ENCODE data around the gene NOA1. TPM values are rescaled to one million over a fixed set of nuclear protein-coding genes. Genes with fewer than 3 reads are reported as not detected.

The NOA1 gene
- polyA plus RNA-seq, 1 experiment: 15.9 TPM

DNA sequence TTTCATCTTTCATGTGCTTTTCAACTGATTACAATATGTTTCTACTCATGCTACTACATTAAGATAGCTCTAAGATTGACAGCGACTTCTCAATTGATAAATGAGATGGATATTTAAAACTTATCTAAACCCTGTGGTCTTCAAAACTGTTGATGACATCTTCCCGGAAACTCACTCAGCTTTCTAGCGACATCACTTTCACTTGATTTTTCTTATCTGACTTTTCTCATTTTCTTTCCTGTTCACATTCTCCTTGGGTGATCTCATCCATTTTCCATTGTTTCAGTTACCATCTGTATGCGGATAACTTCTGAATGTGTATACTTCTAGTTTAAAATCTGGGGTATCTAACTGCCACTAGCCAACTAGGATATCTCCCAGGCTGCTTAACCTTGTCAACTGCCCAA, 4.4 kb upstream of the NOA1 start:
- no peaks in the 10 kb centered on the region for H3K27me3 ChIP-seq (ENCODE audit: control insufficient read depth, insufficient read depth, low read length)
- H3K36me3 ChIP-seq (ENCODE audit: control insufficient read depth, insufficient read depth, low read length): no peaks in the 10 kb centered on the region; the same call in 1 of the 2 replicates
- POLR2A ChIA-PET: no interaction called here
- DNase-seq (ENCODE audit: low read depth): no peak
- TF ChIP-seq, protein P1, sequence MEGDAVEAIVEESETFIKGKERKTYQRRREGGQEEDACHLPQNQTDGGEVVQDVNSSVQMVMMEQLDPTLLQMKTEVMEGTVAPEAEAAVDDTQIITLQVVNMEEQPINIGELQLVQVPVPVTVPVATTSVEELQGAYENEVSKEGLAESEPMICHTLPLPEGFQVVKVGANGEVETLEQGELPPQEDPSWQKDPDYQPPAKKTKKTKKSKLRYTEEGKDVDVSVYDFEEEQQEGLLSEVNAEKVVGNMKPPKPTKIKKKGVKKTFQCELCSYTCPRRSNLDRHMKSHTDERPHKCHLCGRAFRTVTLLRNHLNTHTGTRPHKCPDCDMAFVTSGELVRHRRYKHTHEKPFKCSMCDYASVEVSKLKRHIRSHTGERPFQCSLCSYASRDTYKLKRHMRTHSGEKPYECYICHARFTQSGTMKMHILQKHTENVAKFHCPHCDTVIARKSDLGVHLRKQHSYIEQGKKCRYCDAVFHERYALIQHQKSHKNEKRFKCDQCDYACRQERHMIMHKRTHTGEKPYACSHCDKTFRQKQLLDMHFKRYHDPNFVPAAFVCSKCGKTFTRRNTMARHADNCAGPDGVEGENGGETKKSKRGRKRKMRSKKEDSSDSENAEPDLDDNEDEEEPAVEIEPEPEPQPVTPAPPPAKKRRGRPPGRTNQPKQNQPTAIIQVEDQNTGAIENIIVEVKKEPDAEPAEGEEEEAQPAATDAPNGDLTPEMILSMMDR (IDR thresholded peaks at IDR 0.05; ENCODE audit: insufficient read depth, low read depth, low read length): no peak
- CTCF ChIA-PET: no interaction called here
- H3K4me3 ChIP-seq (ENCODE audit: low read depth, low read length): no peak overlapping the region

DNA sequence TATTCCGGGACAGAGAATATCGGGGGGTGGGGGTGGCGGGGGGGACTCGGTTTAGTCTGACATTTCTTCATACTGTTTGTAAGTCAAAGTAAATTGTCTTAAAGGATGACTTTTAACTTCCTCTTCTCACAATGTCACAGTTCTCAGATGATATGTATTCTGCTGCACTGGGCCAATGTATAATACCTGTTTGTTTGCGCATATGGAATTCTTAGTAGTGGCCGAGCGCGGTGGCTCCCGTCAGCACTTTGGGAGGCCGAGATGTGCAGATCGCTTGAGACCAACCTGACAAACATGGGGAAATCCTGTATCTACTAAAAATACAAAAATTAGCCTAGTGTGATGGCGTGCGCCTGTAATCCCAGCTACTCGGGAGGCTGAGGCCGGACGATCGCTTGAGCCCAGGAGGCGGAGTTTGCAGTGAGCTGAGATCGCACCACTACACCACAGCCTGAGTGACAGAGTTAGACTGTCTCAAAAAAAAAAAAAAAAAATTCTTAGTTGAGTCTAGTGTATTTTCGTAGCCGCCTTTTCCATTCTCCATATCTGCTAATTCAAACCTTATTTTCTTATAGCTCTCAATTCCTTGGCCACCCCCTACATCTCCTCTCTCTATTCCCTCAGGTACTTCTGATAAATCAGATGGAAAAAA, 2.1 kb upstream of the NOA1 start:
- no peaks in the 10 kb centered on the region for H3K27me3 ChIP-seq (ENCODE audit: control insufficient read depth, insufficient read depth, low read length)
- TF ChIP-seq, protein P1 (IDR thresholded peaks at IDR 0.05; ENCODE audit: insufficient read depth, low read depth, low read length): no peak
- POLR2A ChIA-PET: interaction anchor here (0.5 to 0.6 kb wide), 2 partner anchors 45 to 72 kb away, joined by 6 to 15 read pairs; partner anchors contain the start of gene REST
- H3K4me3 ChIP-seq (ENCODE audit: low read depth, low read length): peak overlapping the region; percentile 86
- CTCF ChIA-PET: interaction anchor here (0.5 to 1.1 kb wide), 4 partner anchors 10 to 1755 kb away, joined by 3 read pairs; no protein-coding TSS in a partner anchor
- no peaks in the 10 kb centered on the region for H3K36me3 ChIP-seq (ENCODE audit: control insufficient read depth, insufficient read depth, low read length)
- DNase-seq (ENCODE audit: low read depth): no peak

DNA sequence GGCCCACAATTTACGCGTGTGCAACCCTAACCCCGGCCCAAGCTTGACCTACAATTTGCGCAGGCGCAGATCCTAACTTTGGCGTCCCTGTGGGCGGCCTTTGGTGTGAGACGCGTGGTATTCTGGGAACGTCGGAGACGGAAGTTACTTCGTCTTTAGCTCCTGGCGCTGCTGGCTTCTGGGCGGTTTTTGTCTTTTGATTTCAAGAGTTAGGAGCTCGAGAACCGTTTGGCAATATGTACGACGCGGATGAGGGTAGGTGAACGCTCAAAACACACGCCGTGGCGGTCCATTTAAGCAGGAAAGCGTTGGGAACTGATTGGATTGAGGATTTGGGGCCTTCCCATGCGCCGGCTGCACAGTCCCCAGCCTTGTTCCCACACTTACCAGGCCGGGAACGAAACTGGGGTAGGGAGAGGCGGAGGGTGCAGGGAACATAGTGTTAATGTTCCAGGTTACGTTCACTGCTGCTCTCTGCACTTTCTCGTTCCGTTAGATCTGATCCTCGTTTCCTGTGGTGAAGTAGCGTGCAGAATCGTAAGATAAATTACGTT, 1.4 kb upstream of the NOA1 start, which contains the start of gene POLR2B:
POLR2B (plus strand) TSS at position 147 of the 554 bp plus-strand sequence; CDS start at position 237, 90 bp downstream.
- DNase-seq (ENCODE audit: low read depth): peak; percentile 55
- ChIA-PET CTCF (interaction anchor here (0.9 to 2.4 kb wide), 3 partner anchors 11 to 21 kb away, joined by 3 to 11 read pairs (median 3); no protein-coding TSS in a partner anchor), POLR2A (interaction anchor here (1.1 kb wide), 1 partner anchor 56 kb away, joined by 3 read pairs; no protein-coding TSS in a partner anchor)
- peak within 1 kb of the TSS; percentile 86 for H3K4me3 ChIP-seq (ENCODE audit: low read depth, low read length)
- H3K27me3 ChIP-seq (ENCODE audit: control insufficient read depth, insufficient read depth, low read length): no peaks in the 10 kb centered on the region
- H3K36me3 ChIP-seq (ENCODE audit: control insufficient read depth, insufficient read depth, low read length): no peaks in the 10 kb centered on the region
- TF ChIP-seq, protein P1 (IDR thresholded peaks at IDR 0.05; ENCODE audit: insufficient read depth, low read depth, low read length): no peak

DNA sequence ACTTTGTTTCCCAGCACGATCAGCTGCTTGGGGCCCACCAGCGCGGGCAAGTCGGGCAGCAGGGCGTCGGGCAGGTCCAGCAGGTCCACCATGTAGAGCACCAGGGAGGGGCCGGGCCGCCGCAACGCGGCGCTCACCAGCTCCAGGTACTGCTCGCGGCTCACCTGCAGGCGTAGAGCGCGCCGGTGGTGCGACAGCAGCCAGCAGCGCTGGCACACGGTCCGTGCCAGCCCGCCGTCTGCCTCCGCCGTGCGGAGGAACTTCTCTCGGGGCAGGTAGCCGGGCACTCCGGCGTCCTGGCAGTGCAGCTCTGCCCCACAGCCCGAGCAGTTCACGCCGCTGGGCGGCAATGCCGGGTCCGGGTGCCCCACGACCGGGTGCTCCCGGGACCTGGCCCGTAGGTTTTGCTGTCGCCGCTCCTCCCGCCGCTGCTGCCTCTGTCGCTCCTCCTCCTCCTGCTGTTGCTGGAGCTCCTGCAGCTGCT, 527 bp downstream of the NOA1 start:
- Histone ChIP-seq H3K27me3 (ENCODE audit: control insufficient read depth, insufficient read depth, low read length) (no peaks in the 10 kb centered on the region), H3K36me3 (ENCODE audit: control insufficient read depth, insufficient read depth, low read length) (peaks cover 6% of the 10 kb centered on the region), H3K4me3 (ENCODE audit: low read depth, low read length) (peak overlapping the region; percentile 86)
- TF ChIP-seq, protein P1 (IDR thresholded peaks at IDR 0.05; ENCODE audit: insufficient read depth, low read depth, low read length): peak; percentile 24
- no peak for DNase-seq (ENCODE audit: low read depth)
- ChIA-PET POLR2A (no interaction called here), CTCF (interaction anchor here (1.6 to 2.4 kb wide), 2 partner anchors 14 to 187 kb away, joined by 7 to 11 read pairs; no protein-coding TSS in a partner anchor)

DNA sequence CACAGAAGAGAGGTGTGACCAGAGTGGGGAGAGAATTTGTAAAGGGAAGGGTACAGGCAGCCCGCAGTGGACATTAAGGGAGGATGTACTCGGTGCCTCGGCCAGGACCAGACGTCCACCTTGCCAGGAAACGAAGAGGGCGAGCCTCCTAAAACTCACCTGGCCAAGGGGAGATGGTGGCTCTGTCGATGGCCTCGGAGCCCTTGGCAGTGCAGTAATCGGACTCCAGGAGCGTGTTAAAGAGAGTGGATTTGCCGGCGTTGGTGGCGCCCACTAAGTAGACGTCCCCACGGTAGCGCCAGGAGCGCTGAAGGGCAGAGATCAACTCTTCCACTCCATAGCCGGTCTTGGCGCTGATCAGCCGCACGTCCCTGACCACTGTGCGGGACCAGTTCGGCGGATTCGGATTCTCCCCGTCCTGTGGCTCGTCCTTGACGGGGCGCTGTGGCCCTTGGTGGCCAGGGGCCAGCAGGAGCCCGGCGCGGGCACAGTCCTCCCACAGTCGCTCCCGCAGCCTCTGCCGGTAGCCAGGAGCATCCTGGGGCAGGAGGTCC, 1.0 kb downstream of the NOA1 start:
- CTCF ChIA-PET: interaction anchor here (2.4 kb wide), 1 partner anchor 14 kb away, joined by 11 read pairs; no protein-coding TSS in a partner anchor
- DNase-seq (ENCODE audit: low read depth): no peak

More for the DNA sequence above, 1.0 kb downstream of the NOA1 start:
- no peaks in the 10 kb centered on the region for H3K27me3 ChIP-seq (ENCODE audit: control insufficient read depth, insufficient read depth, low read length)
- peaks cover 6% of the 10 kb centered on the region for H3K36me3 ChIP-seq (ENCODE audit: control insufficient read depth, insufficient read depth, low read length)
- POLR2A ChIA-PET: no interaction called here
- H3K4me3 ChIP-seq (ENCODE audit: low read depth, low read length): peak overlapping the region; percentile 86
- TF ChIP-seq, protein P1 (IDR thresholded peaks at IDR 0.05; ENCODE audit: insufficient read depth, low read depth, low read length): no peak
